A549 (cell line): ENCODE data around the gene CTNND2.

Source experiments
- CEBPB ChIP-seq, 2 experiments: fragments of >200 bp in 1 of 2; sonication (Bioruptor Twin) in 1 of 2; formaldehyde crosslinking in 1 of 2; IDR thresholded peaks; 2 replicates each; pipeline ENCODE4 v1.6.1; 2012 to 2016
- EHMT2 ChIP-seq: fragments of 200-600 bp; sonication (generic); IDR thresholded peaks from 2 replicates; pipeline ENCODE4 v1.6.1; 2016; ENCODE audit warnings: antibody characterized with exemption, low read depth, mild to moderate bottlenecking, moderate library complexity
- EP300 ChIP-seq, 2 experiments: fragments of >200 bp; sonication (Bioruptor Twin); formaldehyde crosslinking; IDR thresholded peaks; 2 replicates in 1 of 2; 3 replicates in 1 of 2; pipeline ENCODE4 v1.6.1; 2016 to 2017
- KDM5A ChIP-seq: fragments of 200-600 bp; sonication (generic); IDR thresholded peaks from 2 replicates; pipeline ENCODE4 v1.6.1; 2016; ENCODE audit warnings: antibody characterized with exemption, mild to moderate bottlenecking
- MYC ChIP-seq: IDR thresholded peaks from 2 replicates; pipeline ENCODE4 v1.6.1; 2012; ENCODE audit warnings: mild to moderate bottlenecking, inconsistent platforms, low read length, improper control_type of control experiment, borderline replicate concordance
- NR3C1 ChIP-seq: fragments of >200 bp; sonication (Bioruptor Twin); formaldehyde crosslinking; IDR thresholded peaks from 3 replicates; pipeline ENCODE4 v1.6.1; 2017
- POLR2A ChIP-seq: IDR thresholded peaks from 2 replicates; pipeline ENCODE4 v1.6.1; 2012; ENCODE audit warnings: mild to moderate bottlenecking, low read length
- RAD21 ChIP-seq, 2 experiments: fragments of >200 bp in 1 of 2; sonication (Bioruptor Twin) in 1 of 2; formaldehyde crosslinking in 1 of 2; IDR thresholded peaks in 1 of 2; conservative IDR thresholded peaks in 1 of 2; 2 replicates in 1 of 2; 3 replicates in 1 of 2; pipeline ENCODE4 v1.6.1; 2012 to 2018; ENCODE audit warnings: inconsistent platforms in 1 of 2
- TF ChIP-seq, protein P1 (sequence below): fragments of >200 bp; sonication (Bioruptor Twin); formaldehyde crosslinking; IDR thresholded peaks from 3 replicates; pipeline ENCODE4 v1.5.1; 2016
- TF ChIP-seq, protein P2 (sequence below): fragments of 150-350 bp; IDR thresholded peaks from 2 replicates; pipeline ENCODE4 v1.6.1; 2014; ENCODE audit warnings: low read depth, mild to moderate bottlenecking, low read length
- TF ChIP-seq, protein P3 (sequence below): fragments of 250-450 bp; sonication (Bioruptor Pico); IDR thresholded peaks from 2 replicates; pipeline ENCODE4 v1.5.0; 2021; ENCODE audit warnings: mild to moderate bottlenecking, moderate library complexity, borderline replicate concordance
- TF ChIP-seq, protein P4 (sequence below): IDR thresholded peaks from 2 replicates; pipeline ENCODE4 v1.6.1; 2012; ENCODE audit warnings: low read depth, borderline replicate concordance
- TF ChIP-seq, protein P5 (sequence below): IDR thresholded peaks from 2 replicates; pipeline ENCODE4 v1.6.1; 2012

DNA sequence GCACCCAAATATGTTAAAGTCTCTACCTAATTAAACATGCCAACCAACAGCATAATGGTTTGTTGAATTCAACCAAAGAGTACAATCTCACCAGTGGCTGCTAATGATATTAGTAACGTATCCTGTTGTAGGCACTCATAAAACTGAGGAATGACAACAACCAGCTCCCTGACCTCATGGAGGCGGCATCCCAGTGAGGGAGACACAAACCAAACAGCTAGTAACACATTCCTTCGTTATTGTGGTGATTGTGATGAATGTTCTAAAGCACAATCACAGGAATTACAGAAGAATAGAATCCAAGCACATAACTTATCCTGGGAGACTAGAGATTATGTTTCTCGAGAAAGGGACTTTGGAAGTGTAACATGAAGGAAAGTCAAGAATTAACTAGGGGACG lies 224.6 kb downstream of the CTNND2 start:
- TF ChIP-seq, protein P1, sequence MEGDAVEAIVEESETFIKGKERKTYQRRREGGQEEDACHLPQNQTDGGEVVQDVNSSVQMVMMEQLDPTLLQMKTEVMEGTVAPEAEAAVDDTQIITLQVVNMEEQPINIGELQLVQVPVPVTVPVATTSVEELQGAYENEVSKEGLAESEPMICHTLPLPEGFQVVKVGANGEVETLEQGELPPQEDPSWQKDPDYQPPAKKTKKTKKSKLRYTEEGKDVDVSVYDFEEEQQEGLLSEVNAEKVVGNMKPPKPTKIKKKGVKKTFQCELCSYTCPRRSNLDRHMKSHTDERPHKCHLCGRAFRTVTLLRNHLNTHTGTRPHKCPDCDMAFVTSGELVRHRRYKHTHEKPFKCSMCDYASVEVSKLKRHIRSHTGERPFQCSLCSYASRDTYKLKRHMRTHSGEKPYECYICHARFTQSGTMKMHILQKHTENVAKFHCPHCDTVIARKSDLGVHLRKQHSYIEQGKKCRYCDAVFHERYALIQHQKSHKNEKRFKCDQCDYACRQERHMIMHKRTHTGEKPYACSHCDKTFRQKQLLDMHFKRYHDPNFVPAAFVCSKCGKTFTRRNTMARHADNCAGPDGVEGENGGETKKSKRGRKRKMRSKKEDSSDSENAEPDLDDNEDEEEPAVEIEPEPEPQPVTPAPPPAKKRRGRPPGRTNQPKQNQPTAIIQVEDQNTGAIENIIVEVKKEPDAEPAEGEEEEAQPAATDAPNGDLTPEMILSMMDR = no peak
- TF ChIP-seq, protein P2, sequence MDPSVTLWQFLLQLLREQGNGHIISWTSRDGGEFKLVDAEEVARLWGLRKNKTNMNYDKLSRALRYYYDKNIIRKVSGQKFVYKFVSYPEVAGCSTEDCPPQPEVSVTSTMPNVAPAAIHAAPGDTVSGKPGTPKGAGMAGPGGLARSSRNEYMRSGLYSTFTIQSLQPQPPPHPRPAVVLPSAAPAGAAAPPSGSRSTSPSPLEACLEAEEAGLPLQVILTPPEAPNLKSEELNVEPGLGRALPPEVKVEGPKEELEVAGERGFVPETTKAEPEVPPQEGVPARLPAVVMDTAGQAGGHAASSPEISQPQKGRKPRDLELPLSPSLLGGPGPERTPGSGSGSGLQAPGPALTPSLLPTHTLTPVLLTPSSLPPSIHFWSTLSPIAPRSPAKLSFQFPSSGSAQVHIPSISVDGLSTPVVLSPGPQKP = no peak
- no peak for TF ChIP-seq MYC
- TF ChIP-seq EP300 (IDR thresholded peaks at IDR 0.05) = no peak
- TF ChIP-seq, protein P3, sequence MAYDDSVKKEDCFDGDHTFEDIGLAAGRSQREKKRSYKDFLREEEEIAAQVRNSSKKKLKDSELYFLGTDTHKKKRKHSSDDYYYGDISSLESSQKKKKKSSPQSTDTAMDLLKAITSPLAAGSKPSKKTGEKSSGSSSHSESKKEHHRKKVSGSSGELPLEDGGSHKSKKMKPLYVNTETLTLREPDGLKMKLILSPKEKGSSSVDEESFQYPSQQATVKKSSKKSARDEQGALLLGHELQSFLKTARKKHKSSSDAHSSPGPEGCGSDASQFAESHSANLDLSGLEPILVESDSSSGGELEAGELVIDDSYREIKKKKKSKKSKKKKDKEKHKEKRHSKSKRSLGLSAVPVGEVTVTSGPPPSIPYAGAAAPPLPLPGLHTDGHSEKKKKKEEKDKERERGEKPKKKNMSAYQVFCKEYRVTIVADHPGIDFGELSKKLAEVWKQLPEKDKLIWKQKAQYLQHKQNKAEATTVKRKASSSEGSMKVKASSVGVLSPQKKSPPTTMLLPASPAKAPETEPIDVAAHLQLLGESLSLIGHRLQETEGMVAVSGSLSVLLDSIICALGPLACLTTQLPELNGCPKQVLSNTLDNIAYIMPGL (CRISPR knock-in tag) = no peak
- TF ChIP-seq POLR2A = no peak
- no peak for TF ChIP-seq NR3C1
- no peak for TF ChIP-seq RAD21 (conservative IDR thresholded peaks at IDR 0.05 in 1 of 2, IDR thresholded peaks at IDR 0.05 in 1 of 2)
- TF ChIP-seq, protein P4, sequence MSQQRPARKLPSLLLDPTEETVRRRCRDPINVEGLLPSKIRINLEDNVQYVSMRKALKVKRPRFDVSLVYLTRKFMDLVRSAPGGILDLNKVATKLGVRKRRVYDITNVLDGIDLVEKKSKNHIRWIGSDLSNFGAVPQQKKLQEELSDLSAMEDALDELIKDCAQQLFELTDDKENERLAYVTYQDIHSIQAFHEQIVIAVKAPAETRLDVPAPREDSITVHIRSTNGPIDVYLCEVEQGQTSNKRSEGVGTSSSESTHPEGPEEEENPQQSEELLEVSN = no peak
- no peak for TF ChIP-seq EHMT2
- TF ChIP-seq, protein P5, sequence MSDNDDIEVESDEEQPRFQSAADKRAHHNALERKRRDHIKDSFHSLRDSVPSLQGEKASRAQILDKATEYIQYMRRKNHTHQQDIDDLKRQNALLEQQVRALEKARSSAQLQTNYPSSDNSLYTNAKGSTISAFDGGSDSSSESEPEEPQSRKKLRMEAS = no peak
- no peak for TF ChIP-seq KDM5A
- no peak for TF ChIP-seq CEBPB (IDR thresholded peaks at IDR 0.05)
